Measurements from ENCODE around the gene NELL2. TPM values are rescaled to one million over a fixed set of nuclear protein-coding genes. Genes with fewer than 3 reads are reported as not detected.

Gene NELL2
- total RNA-seq, 1 experiment from 2014 or later = 0.80 TPM

- Histone ChIP-seq H3K9me2 (replicated peaks; ENCODE audit: low read length) (no peaks in the 10 kb centered on the region), H3K27me3 (ENCODE audit: low read length) (peaks cover 35% of the 10 kb centered on the region), H3K36me3 (ENCODE audit: low read depth, low read length) (no peaks in the 10 kb centered on the region), H3F3A (ENCODE audit: low read length, unreplicated experiment) (no peaks in the 10 kb centered on the region), H3K9me3 (ENCODE audit: low read length) (no peaks in the 10 kb centered on the region), H4K20me1 (ENCODE audit: low read length) (no peaks in the 10 kb centered on the region), H3K9ac (ENCODE audit: low read length) (no peak overlapping the region), H3K4me1 (ENCODE audit: insufficient read depth, low read length) (no peaks in the 10 kb centered on the region), H3K27ac (ENCODE audit: low read length) (no peak overlapping the region), H2AFZ (ENCODE audit: low read length) (no peak overlapping the region), H3K79me2 (ENCODE audit: low read length) (no peaks in the 10 kb centered on the region), H3K4me3 (ENCODE audit: low read length) (no peak overlapping the region), H3K4me2 (ENCODE audit: low read length) (no peak overlapping the region)
- BruUV-seq (replicated peaks) = no TSS peak
- no peak for DNase-seq
- ChIA-PET CTCF (no interaction called here), POLR2A (ENCODE audit: unreplicated experiment) (no interaction called here)
- TF ChIP-seq CTCF (conservative IDR thresholded peaks at IDR 0.05; ENCODE audit: low read depth, low read length) (no peak), EZH2 (IDR thresholded peaks at IDR 0.05; ENCODE audit: low read length, unreplicated experiment) (no peak), EZH2phosphoT487 (IDR thresholded peaks at IDR 0.05; ENCODE audit: borderline replicate concordance, low read length) (no peak)
- intact Hi-C loops (cut with micrococcal nuclease) = no loop called here
- ATAC-seq = no peak
Observed at GRCh38 chr12:44640427-44641190, 235.5 kb downstream of the NELL2 start.

- no peak overlapping the region for H3K9ac ChIP-seq (ENCODE audit: low read length)
- no peaks in the 10 kb centered on the region for H3F3A ChIP-seq (ENCODE audit: low read length, unreplicated experiment)
- POLR2A ChIA-PET (ENCODE audit: unreplicated experiment) = no interaction called here
- no peak overlapping the region for H3K4me3 ChIP-seq (ENCODE audit: low read length)
- BruUV-seq (replicated peaks) = no TSS peak
- no peaks in the 10 kb centered on the region for H4K20me1 ChIP-seq (ENCODE audit: low read length)
- TF ChIP-seq EZH2 (IDR thresholded peaks at IDR 0.05; ENCODE audit: low read length, unreplicated experiment) = no peak
- no peak for TF ChIP-seq EZH2phosphoT487 (IDR thresholded peaks at IDR 0.05; ENCODE audit: borderline replicate concordance, low read length)
- no peak for TF ChIP-seq CTCF (conservative IDR thresholded peaks at IDR 0.05; ENCODE audit: low read depth, low read length)
- H2AFZ ChIP-seq (ENCODE audit: low read length) = no peak overlapping the region
- CTCF ChIA-PET = no interaction called here
- no peaks in the 10 kb centered on the region for H3K9me3 ChIP-seq (ENCODE audit: low read length)
- peaks cover 38% of the 10 kb centered on the region for H3K27me3 ChIP-seq (ENCODE audit: low read length)
- H3K27ac ChIP-seq (ENCODE audit: low read length) = no peak overlapping the region
- no peak for ATAC-seq
- no peaks in the 10 kb centered on the region for H3K9me2 ChIP-seq (replicated peaks; ENCODE audit: low read length)
- intact Hi-C loops (cut with micrococcal nuclease) = no loop called here
- no peak for DNase-seq
- H3K79me2 ChIP-seq (ENCODE audit: low read length) = no peaks in the 10 kb centered on the region
- H3K4me1 ChIP-seq (ENCODE audit: insufficient read depth, low read length) = no peaks in the 10 kb centered on the region
- no peak overlapping the region for H3K4me2 ChIP-seq (ENCODE audit: low read length)
- no peaks in the 10 kb centered on the region for H3K36me3 ChIP-seq (ENCODE audit: low read depth, low read length)
Observed at GRCh38 chr12:44637875-44638274, 238.2 kb downstream of the NELL2 start.

- intact Hi-C loops (cut with micrococcal nuclease) = no loop called here
- ChIA-PET POLR2A (ENCODE audit: unreplicated experiment) (no interaction called here), CTCF (no interaction called here)
- H3K79me2 ChIP-seq (ENCODE audit: low read length) = no peaks in the 10 kb centered on the region
- no TSS peak for BruUV-seq (replicated peaks)
- no peaks in the 10 kb centered on the region for H3K9me3 ChIP-seq (ENCODE audit: low read length)
- H3K9ac ChIP-seq (ENCODE audit: low read length) = no peak overlapping the region
- DNase-seq (no peak), ATAC-seq (no peak)
- TF ChIP-seq EZH2 (IDR thresholded peaks at IDR 0.05; ENCODE audit: low read length, unreplicated experiment) = no peak
- TF ChIP-seq EZH2phosphoT487 (IDR thresholded peaks at IDR 0.05; ENCODE audit: borderline replicate concordance, low read length) = no peak
- no peak for TF ChIP-seq CTCF (conservative IDR thresholded peaks at IDR 0.05; ENCODE audit: low read depth, low read length)
- no peaks in the 10 kb centered on the region for H3K9me2 ChIP-seq (replicated peaks; ENCODE audit: low read length)
- H3F3A ChIP-seq (ENCODE audit: low read length, unreplicated experiment) = no peaks in the 10 kb centered on the region
- H3K4me2 ChIP-seq (ENCODE audit: low read length) = no peak overlapping the region
- H4K20me1 ChIP-seq (ENCODE audit: low read length) = no peaks in the 10 kb centered on the region
- H3K36me3 ChIP-seq (ENCODE audit: low read depth, low read length) = no peaks in the 10 kb centered on the region
- no peak overlapping the region for H3K27ac ChIP-seq (ENCODE audit: low read length)
- no peak overlapping the region for H3K4me3 ChIP-seq (ENCODE audit: low read length)
- no peak overlapping the region for H2AFZ ChIP-seq (ENCODE audit: low read length)
- no peaks in the 10 kb centered on the region for H3K4me1 ChIP-seq (ENCODE audit: insufficient read depth, low read length)
- peaks cover 26% of the 10 kb centered on the region for H3K27me3 ChIP-seq (ENCODE audit: low read length)
Observed at GRCh38 chr12:44628180-44628579, 247.9 kb downstream of the NELL2 start.
